NCI-H1436 treated with DMSO at 0.1 percent for 48 hours (cell line): ENCODE data around the gene PIWIL1.

Experiments
- DNase-seq: peaks from one replicate; lab custom pipeline; 2025; lab: John Stamatoyannopoulos, UW

The PIWIL1 gene

GRCh38 chr12:130374083-130374482, 36.4 kb downstream of the PIWIL1 start:
- no peak for DNase-seq

DNA sequence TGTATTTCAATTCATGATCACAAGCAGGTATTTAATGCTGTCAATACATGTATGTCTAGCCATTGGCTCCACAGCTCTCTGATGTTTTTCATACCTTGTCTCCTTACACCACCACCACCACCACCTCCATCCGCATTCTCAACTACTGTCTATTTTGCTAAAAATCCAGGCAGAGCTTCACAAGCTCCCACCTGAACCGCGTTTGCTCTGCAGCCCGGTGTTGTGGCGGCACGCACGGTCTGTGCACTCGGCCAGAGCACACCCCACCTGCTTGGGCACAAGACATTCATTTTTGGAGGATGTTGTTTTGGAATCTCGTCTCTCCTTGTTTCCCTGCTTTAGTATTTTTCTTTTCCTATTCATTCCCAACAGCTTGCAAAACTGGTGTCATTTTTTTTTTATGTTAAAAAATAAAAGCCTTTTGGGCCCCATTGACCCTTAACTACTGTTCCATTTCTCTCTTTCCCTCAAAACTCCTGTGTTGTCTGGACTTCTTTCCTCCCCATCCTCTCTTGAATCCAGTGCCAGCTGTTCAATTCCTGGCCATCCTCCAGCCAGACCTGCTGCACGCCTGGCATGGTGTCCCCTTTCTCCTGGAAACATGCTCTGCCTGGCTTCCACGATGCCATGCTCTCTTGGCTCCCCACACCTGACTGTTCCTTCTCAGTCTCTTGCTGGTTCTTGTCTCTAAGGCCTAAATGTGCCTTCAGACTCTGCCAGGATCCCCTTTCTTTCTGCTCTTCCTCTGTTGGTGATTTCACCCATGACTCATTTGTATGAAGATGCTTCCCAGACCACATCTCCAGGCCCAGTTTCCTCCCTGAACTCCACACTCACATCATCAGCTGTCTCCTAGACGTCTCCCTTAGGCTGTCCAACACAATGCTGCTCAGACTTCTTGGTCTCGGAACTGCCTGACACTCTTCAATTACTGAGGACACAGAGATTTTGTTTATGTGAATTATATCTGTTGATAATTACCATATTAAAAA, 37.9 kb downstream of the PIWIL1 start:
- DNase-seq, result no peak

- DNase-seq, result no peak
Measured at GRCh38 chr12:130382818-130383217, 45.1 kb downstream of the PIWIL1 start.

- no peak for DNase-seq
Measured at GRCh38 chr12:130384234-130384633, 46.5 kb downstream of the PIWIL1 start.

GRCh38 chr12:130385193-130385592, 47.5 kb downstream of the PIWIL1 start:
- no peak for DNase-seq

DNA sequence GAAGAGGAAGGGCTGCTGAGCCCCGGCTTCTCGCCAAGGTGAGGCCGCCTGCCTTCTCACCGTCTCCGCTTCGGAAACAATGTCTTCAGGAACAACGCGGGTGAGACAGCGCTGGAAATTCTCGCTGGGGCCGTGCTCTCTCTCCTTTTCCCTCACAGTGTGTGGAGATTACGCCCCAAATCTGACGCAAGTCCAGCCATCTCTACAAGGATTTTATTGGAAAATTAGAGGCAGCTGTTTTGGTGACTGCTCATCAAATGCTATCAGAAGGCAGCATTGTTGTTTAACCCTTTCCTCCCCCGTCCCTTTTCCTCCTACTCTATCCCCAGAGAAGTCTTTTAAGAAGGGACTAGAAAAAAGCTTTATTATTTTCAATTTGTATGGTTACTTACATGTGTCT, 53.5 kb downstream of the PIWIL1 start:
- no peak for DNase-seq

GRCh38 chr12:130394906-130395305, 57.2 kb downstream of the PIWIL1 start:
- DNase-seq, result no peak

DNA sequence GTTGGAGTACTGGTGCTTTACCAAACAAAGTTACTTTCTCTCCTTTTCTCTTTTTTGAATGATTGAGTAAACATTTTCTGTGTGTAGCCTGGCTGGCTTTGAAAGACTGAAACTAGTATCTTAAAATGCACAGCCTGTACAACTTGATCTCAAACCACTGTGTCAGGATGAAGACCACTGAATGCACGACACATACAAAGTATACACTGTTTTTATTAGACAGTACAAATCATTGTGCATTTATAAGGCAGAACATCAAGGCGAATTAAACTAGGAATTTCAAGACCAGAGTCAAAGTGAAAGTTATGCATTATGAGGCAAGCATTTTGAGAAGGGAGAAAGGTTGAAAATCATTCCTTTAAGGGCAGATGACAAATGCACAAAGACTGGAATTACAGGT, 59.0 kb downstream of the PIWIL1 start:
- no peak for DNase-seq

DNA sequence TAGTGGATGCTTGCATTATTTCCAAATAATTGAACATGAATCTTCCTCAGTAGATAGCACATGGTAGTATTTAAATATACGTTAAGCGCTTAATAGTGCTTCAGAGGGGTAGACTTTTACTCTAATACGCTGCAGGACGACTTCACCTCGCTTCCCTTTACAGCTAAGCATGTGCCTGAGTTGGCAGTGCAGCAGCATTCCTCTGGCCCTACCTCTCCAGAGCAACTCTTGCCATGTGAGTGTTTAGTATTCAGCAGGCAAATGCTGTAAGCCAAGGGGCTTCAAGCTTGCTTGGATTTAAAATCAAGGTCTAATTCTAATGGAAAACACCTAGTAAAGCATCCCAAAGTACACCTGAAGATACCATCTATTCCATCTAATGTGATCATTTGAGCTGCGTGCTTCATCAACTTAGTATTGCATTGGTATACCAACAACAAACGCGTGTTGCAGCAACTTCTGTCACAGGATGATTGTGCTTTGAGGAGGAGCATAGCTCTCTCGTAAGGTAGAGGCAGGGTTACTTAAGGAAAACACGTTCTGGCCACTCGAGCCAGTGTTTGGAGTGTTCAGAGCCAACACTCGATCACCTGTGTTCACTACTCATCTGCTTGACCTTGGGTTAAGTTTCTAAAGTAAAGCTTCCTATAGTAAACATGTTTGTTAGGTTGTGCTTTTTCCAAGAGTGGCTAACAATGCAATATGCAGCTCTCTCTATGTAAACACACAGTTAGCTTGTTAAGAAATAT, 60.6 kb downstream of the PIWIL1 start:
- DNase-seq, result no peak

GRCh38 chr12:130401703-130402102, 64.0 kb downstream of the PIWIL1 start:
- no peak for DNase-seq

GRCh38 chr12:130405332-130405731, 67.6 kb downstream of the PIWIL1 start:
- no peak for DNase-seq

GRCh38 chr12:130412384-130412783, 74.7 kb downstream of the PIWIL1 start:
- DNase-seq, result no peak

DNA sequence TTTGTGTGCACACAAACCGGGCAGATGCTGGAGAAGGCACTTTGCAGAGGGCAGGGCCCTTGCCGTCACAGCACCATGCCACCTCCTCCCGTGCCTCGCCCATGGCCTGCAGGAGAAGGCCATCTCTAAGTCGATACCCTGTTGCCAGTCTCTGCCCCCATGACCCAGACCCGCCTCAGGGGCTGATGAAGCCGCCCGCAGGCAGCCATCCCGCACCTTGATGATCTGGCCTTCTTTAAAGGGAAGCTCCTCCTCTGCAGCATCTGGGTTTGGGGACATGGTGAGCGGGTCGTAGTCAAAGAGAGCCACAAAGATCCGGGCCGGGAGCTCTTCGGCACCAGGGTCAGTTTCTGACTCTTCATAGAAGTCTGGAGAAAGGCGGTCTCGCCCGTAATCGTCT, 76.2 kb downstream of the PIWIL1 start:
- DNase-seq, result no peak

DNA sequence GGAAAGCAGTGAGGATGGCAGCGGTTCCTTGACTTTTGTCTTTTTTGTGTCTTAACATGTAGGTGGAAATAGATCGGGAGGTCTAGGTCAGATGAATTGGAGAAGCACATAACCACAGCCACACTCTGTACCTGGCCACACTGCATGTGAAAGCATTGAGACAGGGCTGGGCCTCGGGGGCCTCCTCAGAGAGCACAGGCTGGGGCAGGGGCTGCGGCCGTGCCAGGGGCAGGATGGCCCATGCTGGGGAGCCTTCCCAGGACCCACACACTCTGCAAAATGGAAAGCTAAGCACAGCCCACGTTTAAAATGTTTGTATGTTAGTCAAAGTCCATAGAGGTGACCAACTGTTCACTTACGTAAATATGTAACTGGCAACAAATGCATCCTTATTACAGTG, 76.7 kb downstream of the PIWIL1 start:
- DNase-seq, result no peak

- DNase-seq, result no peak
Measured at GRCh38 chr12:130418251-130418650, 80.6 kb downstream of the PIWIL1 start.

DNA sequence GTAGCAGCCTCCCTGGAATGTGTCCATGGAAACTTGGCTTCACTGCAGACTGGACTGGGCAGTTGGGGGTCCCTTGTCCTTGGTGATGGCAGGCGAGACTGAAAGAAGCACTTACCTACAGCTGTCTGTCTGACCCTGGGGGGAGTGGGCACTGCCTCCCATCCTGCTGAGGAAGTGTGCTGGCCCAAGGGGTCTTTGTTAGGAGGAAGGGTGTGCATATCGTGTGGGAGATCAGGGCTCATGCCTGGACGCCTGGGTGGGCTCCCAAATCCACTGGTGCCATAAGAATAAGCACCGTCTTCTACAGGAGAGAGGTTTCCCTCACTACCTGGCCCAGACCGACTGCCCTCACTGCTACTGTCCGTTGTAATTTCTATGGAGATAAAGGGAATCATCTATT, 81.4 kb downstream of the PIWIL1 start:
- no peak for DNase-seq

DNA sequence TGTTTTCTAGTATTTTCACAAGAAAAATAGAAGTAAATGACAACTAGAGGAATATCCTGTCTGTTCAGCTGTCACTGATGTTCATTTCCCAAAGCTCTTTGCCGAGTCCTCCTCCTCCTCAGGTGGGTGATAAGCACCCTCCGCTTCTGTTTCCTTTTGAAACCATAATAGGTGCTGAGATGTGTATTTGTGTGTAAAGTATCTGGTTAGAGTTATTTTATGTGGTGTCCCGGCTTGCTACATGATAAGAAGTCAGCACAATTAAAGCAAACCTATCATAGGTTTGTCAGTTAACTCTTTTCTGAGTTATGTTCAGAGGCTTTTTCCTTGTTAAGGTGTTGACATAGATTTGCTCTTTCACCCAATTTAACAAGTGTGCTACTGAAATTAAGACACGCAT, 82.4 kb downstream of the PIWIL1 start:
- no peak for DNase-seq

GRCh38 chr12:130421896-130422295, 84.2 kb downstream of the PIWIL1 start:
- no peak for DNase-seq
